Thymus (tissue), 14 donors: Measurements from ENCODE around the gene OR7D4. TPM values are rescaled to one million over a fixed set of nuclear protein-coding genes. Genes with fewer than 3 reads are reported as not detected.
"Not testable (repeated sequence)": the region's sequence is repeated elsewhere in the genome, so short reads cannot be mapped to it uniquely, and the experiment has no call there.

Source experiments
- DNase-seq, 9 donors: peaks; one replicate each; pipeline ENCODE4 v3.0.0-alpha.2; 2013; ENCODE audit warnings: low spot score in 9 of 9, low read depth in 6 of 9, missing footprints in 1 of 9
- H3K27ac ChIP-seq, 2 donors: one replicate each; pipeline ENCODE4 v1.5.1; 2013; ENCODE audit warnings: control low read depth in 1 of 2, low read depth in 1 of 2, low read length in 1 of 2, mild to moderate bottlenecking in 1 of 2, moderate library complexity in 1 of 2
- H3K27me3 ChIP-seq, 2 donors: one replicate each; pipeline ENCODE4 v1.5.1; 2013; ENCODE audit warnings: low read length in 1 of 2; ENCODE audit not compliant: control insufficient read depth in 2 of 2, insufficient read depth in 1 of 2
- H3K36me3 ChIP-seq, 2 donors: one replicate each; pipeline ENCODE4 v1.5.1; 2013; ENCODE audit warnings: low read length in 1 of 2, mild to moderate bottlenecking in 1 of 2, moderate library complexity in 1 of 2; ENCODE audit not compliant: control insufficient read depth in 2 of 2, insufficient read depth in 2 of 2
- H3K4me1 ChIP-seq, 2 donors: one replicate each; pipeline ENCODE4 v1.5.1; 2013; ENCODE audit warnings: low read length in 2 of 2; ENCODE audit not compliant: control insufficient read depth in 2 of 2, insufficient read depth in 2 of 2
- H3K4me3 ChIP-seq, 2 donors: one replicate each; pipeline ENCODE4 v1.5.1; 2013; ENCODE audit warnings: low read length in 2 of 2, control low read depth in 1 of 2, mild to moderate bottlenecking in 1 of 2
- H3K9me3 ChIP-seq, 2 donors: one replicate each; pipeline ENCODE4 v1.5.1; 2013; ENCODE audit warnings: low read length in 1 of 2, mild to moderate bottlenecking in 1 of 2; ENCODE audit not compliant: control insufficient read depth in 2 of 2, insufficient read depth in 1 of 2
- WGBS: extraction: QIAGEN DNeasy Blood & Tissue Kit; methylation state at CpG from one replicate; pipeline ENCODE4 v1.1.7; 2013; 5-methylcytosine and 5-hydroxymethylcytosine counted together
- long read RNA-seq, 10 donors: transcript quantifications; one replicate each; lab custom pipeline, GENCODE V29; 2026
- polyA plus RNA-seq: library from polyadenylated mRNA; stranded (reverse); fragments of 200-250 nt; gene quantifications from one replicate; pipeline ENCODE4 v1.2.3, GENCODE V29; 2013
- total RNA-seq: library from RNA; stranded (reverse); fragments of 120-200 nt; gene quantifications from one replicate; pipeline ENCODE4 v1.2.4, GENCODE V29; 2013
- donor health status: healthy.

Gene OR7D4
- total RNA-seq = not detected
- 0.02 TPM for polyA plus RNA-seq
- long read RNA-seq, donor 1 = 0 reads
- long read RNA-seq, donor 2 = 0 reads
- long read RNA-seq, donor 3 = 0 reads
- long read RNA-seq, donor 4 = 0 reads
- long read RNA-seq, donor 5 = 0 reads
- long read RNA-seq, donor 6 = 0 reads
- long read RNA-seq, donor 7 = 0 reads
- long read RNA-seq, donor 8 = 0 reads
- long read RNA-seq, donor 9 = 0 reads
- long read RNA-seq, donor 10 = 0 reads

GRCh38 chr19:9219489-9219888, at the start of gene OR7D4:
TSS of gene OR7D4 (minus strand) at chr19:9219589. CDS start at chr19:9214837, 4,752 bp downstream.
- no peaks in the 10 kb centered on the region for H3K27me3 ChIP-seq
- H3K36me3 ChIP-seq = no peaks in the 10 kb centered on the region
- DNase-seq = no peak
- no peaks in the 10 kb centered on the region for H3K9me3 ChIP-seq
- no peak within 1 kb of the TSS for H3K4me3 ChIP-seq
- WGBS = 79% methylated on average over 3 of the region's 3 CpGs
- H3K4me1 ChIP-seq = no peaks in the 10 kb centered on the region
- no peak within 1 kb of the TSS for H3K27ac ChIP-seq

- DNase-seq = no peak
- no peaks in the 10 kb centered on the region for H3K36me3 ChIP-seq
Observed at GRCh38 chr19:9251236-9251635, 31.8 kb upstream of the OR7D4 start.

GRCh38 chr19:9250630-9251029, 31.2 kb upstream of the OR7D4 start, which contains the start of gene OR7E24:
TSS of gene OR7E24 (plus strand) at chr19:9250930. CDS start at chr19:9251044, 114 bp downstream.
- Histone ChIP-seq H3K4me3 (no peak within 1 kb of the TSS), H3K9me3 (no peaks in the 10 kb centered on the region), H3K4me1 (no peaks in the 10 kb centered on the region), H3K27ac (no peak within 1 kb of the TSS), H3K27me3 (no peaks in the 10 kb centered on the region), H3K36me3 (no peaks in the 10 kb centered on the region)
- no peak for DNase-seq
- WGBS = 76% methylated on average over 1 of the region's 1 CpG

More at GRCh38 chr19:9251236-9251635, 31.8 kb upstream of the OR7D4 start:
- no peak overlapping the region for H3K27ac ChIP-seq
- 85% methylated on average over 5 of the region's 5 CpGs for WGBS
- no peaks in the 10 kb centered on the region for H3K27me3 ChIP-seq
- H3K4me1 ChIP-seq = no peaks in the 10 kb centered on the region
- H3K4me3 ChIP-seq = no peak overlapping the region
- no peaks in the 10 kb centered on the region for H3K9me3 ChIP-seq

GRCh38 chr19:9205501-9206113, 13.8 kb downstream of the OR7D4 start:
- Histone ChIP-seq H3K27me3 (no peaks in the 10 kb centered on the region), H3K27ac (no peak overlapping the region), H3K9me3 (no peaks in the 10 kb centered on the region), H3K4me1 (no peaks in the 10 kb centered on the region), H3K4me3 (no peak overlapping the region), H3K36me3 (no peaks in the 10 kb centered on the region)
- 37% methylated on average over 13 of the region's 13 CpGs for WGBS
- peak; percentile 2 to 60 (median 20) for DNase-seq

GRCh38 chr19:9198044-9198443, 21.3 kb downstream of the OR7D4 start:
- WGBS = 90% methylated on average over 2 of the region's 2 CpGs
- H3K36me3 ChIP-seq, H3K4me1 ChIP-seq, DNase-seq, H3K27me3 ChIP-seq, H3K9me3 ChIP-seq, H3K4me3 ChIP-seq, H3K27ac ChIP-seq: not testable (repeated sequence)

- H3K4me3 ChIP-seq = no peak overlapping the region
- WGBS = 81% methylated on average over 7 of the region's 7 CpGs
Observed at GRCh38 chr19:9189535-9189934, 29.9 kb downstream of the OR7D4 start.

GRCh38 chr19:9187191-9187590, 32.2 kb downstream of the OR7D4 start:
- Histone ChIP-seq H3K4me1 (no peaks in the 10 kb centered on the region), H3K27ac (no peak overlapping the region), H3K4me3 (no peak overlapping the region), H3K36me3 (no peaks in the 10 kb centered on the region), H3K27me3 (no peaks in the 10 kb centered on the region), H3K9me3 (peaks cover 0 to 7% of the 10 kb centered on the region in 2 donors)
- no peak for DNase-seq
- WGBS = 81% methylated on average over 6 of the region's 6 CpGs

More at GRCh38 chr19:9189535-9189934, 29.9 kb downstream of the OR7D4 start:
- DNase-seq = no peak
- Histone ChIP-seq H3K9me3 (peaks cover 0 to 7% of the 10 kb centered on the region in 2 donors), H3K36me3 (no peaks in the 10 kb centered on the region), H3K27ac (no peak overlapping the region), H3K4me1 (no peaks in the 10 kb centered on the region), H3K27me3 (no peaks in the 10 kb centered on the region)

- Histone ChIP-seq H3K27me3 (no peaks in the 10 kb centered on the region), H3K4me3 (no peak overlapping the region), H3K4me1 (no peaks in the 10 kb centered on the region), H3K9me3 (no peaks in the 10 kb centered on the region), H3K27ac (no peak overlapping the region), H3K36me3 (no peaks in the 10 kb centered on the region)
- WGBS = 94% methylated on average over 17 of the region's 17 CpGs
- no peak for DNase-seq
Observed at GRCh38 chr19:9183000-9183399, 36.4 kb downstream of the OR7D4 start.

GRCh38 chr19:9178901-9179300, 40.5 kb downstream of the OR7D4 start, which contains the start of gene OR7D2:
TSS of gene OR7D2 (plus strand) at chr19:9178979. CDS start at chr19:9185782, 6,803 bp downstream.
- no peak within 1 kb of the TSS for H3K4me3 ChIP-seq
- H3K36me3 ChIP-seq = no peaks in the 10 kb centered on the region
- H3K4me1 ChIP-seq = no peaks in the 10 kb centered on the region
- 82% methylated on average over 4 of the region's 4 CpGs for WGBS
- DNase-seq = no peak
- H3K27ac ChIP-seq = no peak within 1 kb of the TSS
- H3K9me3 ChIP-seq = peaks cover 0 to 3% of the 10 kb centered on the region in 2 donors
- H3K27me3 ChIP-seq = no peaks in the 10 kb centered on the region
